Cerebellar nuclear complex (tissue), 1 donor: ENCODE results near the gene HOXA4.

Experiments
- DNase-seq, 2 experiments: peaks; one replicate each; lab custom pipeline; 2025; lab: John Stamatoyannopoulos, UW

Gene HOXA4

GRCh38 chr7:27094304-27095049 is 36.1 kb downstream of the HOXA4 start:
- no peak for DNase-seq

GRCh38 chr7:27093184-27093895 is 37.2 kb downstream of the HOXA4 start:
- no peak for DNase-seq

- DNase-seq, result no peak
These were observed 37.8 kb downstream of the HOXA4 start for GRCh38 chr7:27092819-27093110.

- no peak for DNase-seq
These were observed 38.4 kb downstream of the HOXA4 start for GRCh38 chr7:27091941-27092818.

GRCh38 chr7:27091105-27091504 is 39.5 kb downstream of the HOXA4 start:
- no peak for DNase-seq

- no peak for DNase-seq
These were observed 42.3 kb downstream of the HOXA4 start for GRCh38 chr7:27088002-27088922.

GRCh38 chr7:27083646-27084045 is 46.9 kb downstream of the HOXA4 start:
- no peak for DNase-seq

- no peak for DNase-seq
These were observed 48.4 kb downstream of the HOXA4 start for GRCh38 chr7:27082171-27082570.

GRCh38 chr7:27080844-27081436 is 49.6 kb downstream of the HOXA4 start:
- no peak for DNase-seq

GRCh38 chr7:27079234-27079975 is 51.2 kb downstream of the HOXA4 start:
- no peak for DNase-seq

- DNase-seq, result no peak
These were observed 51.8 kb downstream of the HOXA4 start for GRCh38 chr7:27078616-27079233.
